Liver (tissue), 9 donors: Measurements from ENCODE around the gene CC2D2A. TPM values are rescaled to one million over a fixed set of nuclear protein-coding genes. Genes with fewer than 3 reads are reported as not detected.

Source experiments
- DNase-seq: peaks from one replicate; pipeline ENCODE4 v3.0.0-alpha.2; 2017; ENCODE audit warnings: low spot score
- H3K27ac ChIP-seq, 2 donors: one replicate each; pipeline ENCODE4 v1.7.0; 2013; ENCODE audit warnings: inconsistent platforms in 2 of 2, low read length in 2 of 2, control low read depth in 1 of 2, low read depth in 1 of 2, mild to moderate bottlenecking in 1 of 2
- H3K27me3 ChIP-seq, 4 donors: one replicate each; pipeline versions ENCODE4 v1.6.1 to v1.7.0; 2013; ENCODE audit warnings: low read length in 3 of 4, inconsistent platforms in 1 of 4, mild to moderate bottlenecking in 1 of 4, moderate library complexity in 1 of 4; ENCODE audit not compliant: control insufficient read depth in 4 of 4, insufficient read depth in 4 of 4
- H3K36me3 ChIP-seq, 4 donors: one replicate each; pipeline versions ENCODE4 v1.6.1 to v1.7.0; 2013; ENCODE audit warnings: low read length in 3 of 4, mild to moderate bottlenecking in 3 of 4, low read depth in 1 of 4, moderate library complexity in 1 of 4; ENCODE audit not compliant: control insufficient read depth in 4 of 4, insufficient read depth in 3 of 4
- H3K4me1 ChIP-seq, 4 donors: one replicate each; pipeline versions ENCODE4 v1.6.1 to v1.7.0; 2013; ENCODE audit warnings: low read length in 3 of 4, mild to moderate bottlenecking in 3 of 4, moderate library complexity in 1 of 4; ENCODE audit not compliant: control insufficient read depth in 4 of 4, insufficient read depth in 4 of 4
- H3K4me3 ChIP-seq, 3 donors: one replicate each; pipeline versions ENCODE4 v1.6.1 to v1.7.0; 2013; ENCODE audit warnings: low read length in 3 of 3, control low read depth in 1 of 3, low read depth in 1 of 3, mild to moderate bottlenecking in 1 of 3
- H3K9ac ChIP-seq, 2 donors: one replicate each; pipeline ENCODE4 v1.7.0; 2013; ENCODE audit warnings: low read length in 2 of 2, mild to moderate bottlenecking in 2 of 2, moderate library complexity in 2 of 2, control low read depth in 1 of 2, low read depth in 1 of 2
- H3K9me3 ChIP-seq, 4 donors: one replicate each; pipeline versions ENCODE4 v1.6.1 to v1.7.0; 2013; ENCODE audit warnings: low read length in 3 of 4; ENCODE audit not compliant: control insufficient read depth in 4 of 4
- ATF3 ChIP-seq: IDR thresholded peaks from 2 replicates; pipeline ENCODE4 v1.6.1; 2016; ENCODE audit warnings: antibody characterized with exemption
- EGR1 ChIP-seq, 2 donors: IDR thresholded peaks; 2 replicates each; pipeline ENCODE4 v1.6.1; 2016 to 2018; ENCODE audit warnings: antibody characterized with exemption in 2 of 2, low read depth in 2 of 2
- FOXA1 ChIP-seq: IDR thresholded peaks from 2 replicates; pipeline ENCODE4 v1.6.1; 2016; ENCODE audit warnings: antibody characterized with exemption
- FOXA2 ChIP-seq: IDR thresholded peaks from 2 replicates; pipeline ENCODE4 v1.6.1; 2016; ENCODE audit warnings: antibody characterized with exemption
- GABPA ChIP-seq, 2 donors: IDR thresholded peaks in 1 of 2; conservative IDR thresholded peaks in 1 of 2; 2 replicates each; pipeline ENCODE4 v1.6.1; 2016; ENCODE audit warnings: antibody characterized with exemption in 2 of 2, mild to moderate bottlenecking in 1 of 2, moderate library complexity in 1 of 2
- HNF4A ChIP-seq, 2 donors: conservative IDR thresholded peaks; 2 replicates each; pipeline ENCODE4 v1.6.1; 2016; ENCODE audit warnings: antibody characterized with exemption in 2 of 2, mild to moderate bottlenecking in 2 of 2
- HNF4G ChIP-seq: IDR thresholded peaks from 2 replicates; pipeline ENCODE4 v1.6.1; 2016; ENCODE audit warnings: antibody characterized with exemption
- JUND ChIP-seq, 2 donors: IDR thresholded peaks; 2 replicates each; pipeline ENCODE4 v1.6.1; 2016; ENCODE audit warnings: antibody characterized with exemption in 2 of 2
- NR2F2 ChIP-seq: IDR thresholded peaks from 2 replicates; pipeline ENCODE4 v1.6.1; 2016; ENCODE audit warnings: antibody characterized with exemption
- RAD21 ChIP-seq, 2 donors: IDR thresholded peaks; 2 replicates each; pipeline ENCODE4 v1.6.1; 2016; ENCODE audit warnings: antibody characterized with exemption in 2 of 2, mild to moderate bottlenecking in 2 of 2
- RXRA ChIP-seq, 2 donors: IDR thresholded peaks; 2 replicates each; pipeline ENCODE4 v1.6.1; 2017 to 2018; ENCODE audit warnings: antibody characterized with exemption in 2 of 2, mild to moderate bottlenecking in 1 of 2
- SP1 ChIP-seq: IDR thresholded peaks from 2 replicates; pipeline ENCODE4 v1.6.1; 2018; ENCODE audit warnings: antibody characterized with exemption, mild to moderate bottlenecking
- YY1 ChIP-seq: IDR thresholded peaks from 2 replicates; pipeline ENCODE4 v1.6.1; 2016; ENCODE audit warnings: antibody characterized with exemption, mild to moderate bottlenecking
- WGBS: extraction: QIAGEN DNeasy Blood & Tissue Kit; methylation state at CpG from one replicate; pipeline ENCODE4 v1.1.7; 2013; 5-methylcytosine and 5-hydroxymethylcytosine counted together
- polyA plus RNA-seq, 2 donors: library from polyadenylated mRNA; stranded (reverse) in 1 of 2; unstranded in 1 of 2; fragments of 200-250 nt in 1 of 2; fragments of >200 nt in 1 of 2; fragmentation: Nextera tagmentation in 1 of 2; extraction: Ambion mirVana in 1 of 2; gene quantifications; one replicate each; pipeline versions ENCODE4 v1.2.1 to v1.2.3, GENCODE V29; 2013 to 2015
- total RNA-seq, 2 donors: library from RNA; depleted of rRNA; stranded (reverse); fragments of >200 nt; gene quantifications; one replicate each; pipeline ENCODE4 v1.2.3, GENCODE V29; 2014
- TF ChIP-seq, protein P1 (sequence below): fragments of 150-350 bp; IDR thresholded peaks from 2 replicates; pipeline ENCODE4 v1.5.1; 2017; ENCODE audit warnings: improper control_type of control experiment, low read depth, low read length; ENCODE audit not compliant: missing input control
- TF ChIP-seq, protein P2 (sequence below): IDR thresholded peaks from 2 replicates; pipeline ENCODE4 v1.6.1; 2016; ENCODE audit warnings: antibody characterized with exemption, mild to moderate bottlenecking
- TF ChIP-seq, protein P3 (sequence below): IDR thresholded peaks from 2 replicates; pipeline ENCODE4 v1.6.1; 2016; ENCODE audit warnings: antibody characterized with exemption
- TF ChIP-seq, protein P4 (sequence below): IDR thresholded peaks from 2 replicates; pipeline ENCODE4 v1.6.1; 2016; ENCODE audit warnings: antibody characterized with exemption
- donor health status: healthy.
- donor health status: healthy.
- donor health status: healthy.
- donor health status: healthy.
- donor health status: healthy.

CC2D2A gene
- total and polyA plus RNA-seq, 4 donors: 2.3 to 3.8 (median 2.9) TPM

DNA sequence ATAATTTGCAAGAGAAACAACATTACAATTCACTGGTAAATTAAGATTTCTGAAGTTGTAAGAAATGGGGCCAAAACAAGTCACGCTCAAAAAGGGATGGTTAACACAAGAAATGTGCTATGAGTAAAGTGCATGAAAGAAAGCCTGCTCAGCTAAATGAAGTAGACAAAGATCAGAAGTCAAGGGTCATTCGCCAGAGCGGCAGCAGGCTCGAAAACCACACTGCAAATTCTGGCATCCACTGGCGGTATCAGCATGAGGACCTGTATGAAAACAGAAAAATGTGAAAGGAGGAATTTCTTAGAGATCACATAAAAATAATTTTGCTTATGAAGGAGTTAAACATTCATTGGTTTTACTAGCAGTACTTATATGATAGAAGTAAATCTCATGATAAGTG is 135.9 kb downstream of the CC2D2A start:
- Histone ChIP-seq H3K27ac (no peak overlapping the region), H3K4me1 (no peaks in the 10 kb centered on the region), H3K9me3 (no peaks in the 10 kb centered on the region), H3K36me3 (peaks cover 0 to 23% (median 14%) of the 10 kb centered on the region in 4 donors), H3K9ac (no peak overlapping the region), H3K27me3 (no peaks in the 10 kb centered on the region), H3K4me3 (no peak overlapping the region)
- DNase-seq: no peak
- WGBS: 77% methylated on average over 5 of the region's 5 CpGs
- TF ChIP-seq FOXA1 (no peak), HNF4A (conservative IDR thresholded peaks at IDR 0.05) (peak in 1 of 2 donors; percentile 37)

DNA sequence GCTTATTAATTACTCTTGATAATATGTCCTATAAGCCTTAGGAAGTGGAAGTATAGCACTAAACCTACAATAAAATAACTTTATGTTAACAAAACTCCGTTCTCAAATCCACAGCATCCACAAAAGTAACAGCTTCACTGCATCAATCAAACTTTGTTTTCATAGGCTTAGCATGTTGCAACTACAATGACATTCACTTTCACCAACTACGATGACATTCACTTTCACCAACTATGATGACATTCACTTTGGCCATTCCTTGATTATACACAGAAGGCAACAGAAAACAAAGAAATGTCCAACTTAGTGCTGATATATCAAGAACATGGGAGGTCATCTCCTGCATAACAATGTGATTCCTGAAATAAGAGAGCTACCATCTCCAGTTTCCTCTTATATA is 141.2 kb downstream of the CC2D2A start:
- TF ChIP-seq NR2F2 (no peak), RXRA (IDR thresholded peaks at IDR 0.05) (no peak), HNF4A (conservative IDR thresholded peaks at IDR 0.05) (no peak), FOXA1 (no peak), GABPA (IDR thresholded peaks at IDR 0.05 in 1 of 2, conservative IDR thresholded peaks at IDR 0.05 in 1 of 2) (no peak), JUND (IDR thresholded peaks at IDR 0.05) (no peak), YY1 (no peak), EGR1 (IDR thresholded peaks at IDR 0.05; ENCODE audit: low read depth in 2 of 2) (no peak), FOXA2 (no peak), HNF4G (no peak), ATF3 (no peak), SP1 (no peak), RAD21 (IDR thresholded peaks at IDR 0.05) (no peak)
- TF ChIP-seq, protein P1, sequence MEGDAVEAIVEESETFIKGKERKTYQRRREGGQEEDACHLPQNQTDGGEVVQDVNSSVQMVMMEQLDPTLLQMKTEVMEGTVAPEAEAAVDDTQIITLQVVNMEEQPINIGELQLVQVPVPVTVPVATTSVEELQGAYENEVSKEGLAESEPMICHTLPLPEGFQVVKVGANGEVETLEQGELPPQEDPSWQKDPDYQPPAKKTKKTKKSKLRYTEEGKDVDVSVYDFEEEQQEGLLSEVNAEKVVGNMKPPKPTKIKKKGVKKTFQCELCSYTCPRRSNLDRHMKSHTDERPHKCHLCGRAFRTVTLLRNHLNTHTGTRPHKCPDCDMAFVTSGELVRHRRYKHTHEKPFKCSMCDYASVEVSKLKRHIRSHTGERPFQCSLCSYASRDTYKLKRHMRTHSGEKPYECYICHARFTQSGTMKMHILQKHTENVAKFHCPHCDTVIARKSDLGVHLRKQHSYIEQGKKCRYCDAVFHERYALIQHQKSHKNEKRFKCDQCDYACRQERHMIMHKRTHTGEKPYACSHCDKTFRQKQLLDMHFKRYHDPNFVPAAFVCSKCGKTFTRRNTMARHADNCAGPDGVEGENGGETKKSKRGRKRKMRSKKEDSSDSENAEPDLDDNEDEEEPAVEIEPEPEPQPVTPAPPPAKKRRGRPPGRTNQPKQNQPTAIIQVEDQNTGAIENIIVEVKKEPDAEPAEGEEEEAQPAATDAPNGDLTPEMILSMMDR: no peak
- TF ChIP-seq, protein P2, sequence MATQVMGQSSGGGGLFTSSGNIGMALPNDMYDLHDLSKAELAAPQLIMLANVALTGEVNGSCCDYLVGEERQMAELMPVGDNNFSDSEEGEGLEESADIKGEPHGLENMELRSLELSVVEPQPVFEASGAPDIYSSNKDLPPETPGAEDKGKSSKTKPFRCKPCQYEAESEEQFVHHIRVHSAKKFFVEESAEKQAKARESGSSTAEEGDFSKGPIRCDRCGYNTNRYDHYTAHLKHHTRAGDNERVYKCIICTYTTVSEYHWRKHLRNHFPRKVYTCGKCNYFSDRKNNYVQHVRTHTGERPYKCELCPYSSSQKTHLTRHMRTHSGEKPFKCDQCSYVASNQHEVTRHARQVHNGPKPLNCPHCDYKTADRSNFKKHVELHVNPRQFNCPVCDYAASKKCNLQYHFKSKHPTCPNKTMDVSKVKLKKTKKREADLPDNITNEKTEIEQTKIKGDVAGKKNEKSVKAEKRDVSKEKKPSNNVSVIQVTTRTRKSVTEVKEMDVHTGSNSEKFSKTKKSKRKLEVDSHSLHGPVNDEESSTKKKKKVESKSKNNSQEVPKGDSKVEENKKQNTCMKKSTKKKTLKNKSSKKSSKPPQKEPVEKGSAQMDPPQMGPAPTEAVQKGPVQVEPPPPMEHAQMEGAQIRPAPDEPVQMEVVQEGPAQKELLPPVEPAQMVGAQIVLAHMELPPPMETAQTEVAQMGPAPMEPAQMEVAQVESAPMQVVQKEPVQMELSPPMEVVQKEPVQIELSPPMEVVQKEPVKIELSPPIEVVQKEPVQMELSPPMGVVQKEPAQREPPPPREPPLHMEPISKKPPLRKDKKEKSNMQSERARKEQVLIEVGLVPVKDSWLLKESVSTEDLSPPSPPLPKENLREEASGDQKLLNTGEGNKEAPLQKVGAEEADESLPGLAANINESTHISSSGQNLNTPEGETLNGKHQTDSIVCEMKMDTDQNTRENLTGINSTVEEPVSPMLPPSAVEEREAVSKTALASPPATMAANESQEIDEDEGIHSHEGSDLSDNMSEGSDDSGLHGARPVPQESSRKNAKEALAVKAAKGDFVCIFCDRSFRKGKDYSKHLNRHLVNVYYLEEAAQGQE: no peak
- TF ChIP-seq, protein P3, sequence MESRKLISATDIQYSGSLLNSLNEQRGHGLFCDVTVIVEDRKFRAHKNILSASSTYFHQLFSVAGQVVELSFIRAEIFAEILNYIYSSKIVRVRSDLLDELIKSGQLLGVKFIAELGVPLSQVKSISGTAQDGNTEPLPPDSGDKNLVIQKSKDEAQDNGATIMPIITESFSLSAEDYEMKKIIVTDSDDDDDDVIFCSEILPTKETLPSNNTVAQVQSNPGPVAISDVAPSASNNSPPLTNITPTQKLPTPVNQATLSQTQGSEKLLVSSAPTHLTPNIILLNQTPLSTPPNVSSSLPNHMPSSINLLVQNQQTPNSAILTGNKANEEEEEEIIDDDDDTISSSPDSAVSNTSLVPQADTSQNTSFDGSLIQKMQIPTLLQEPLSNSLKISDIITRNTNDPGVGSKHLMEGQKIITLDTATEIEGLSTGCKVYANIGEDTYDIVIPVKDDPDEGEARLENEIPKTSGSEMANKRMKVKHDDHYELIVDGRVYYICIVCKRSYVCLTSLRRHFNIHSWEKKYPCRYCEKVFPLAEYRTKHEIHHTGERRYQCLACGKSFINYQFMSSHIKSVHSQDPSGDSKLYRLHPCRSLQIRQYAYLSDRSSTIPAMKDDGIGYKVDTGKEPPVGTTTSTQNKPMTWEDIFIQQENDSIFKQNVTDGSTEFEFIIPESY: no peak
- TF ChIP-seq, protein P4, sequence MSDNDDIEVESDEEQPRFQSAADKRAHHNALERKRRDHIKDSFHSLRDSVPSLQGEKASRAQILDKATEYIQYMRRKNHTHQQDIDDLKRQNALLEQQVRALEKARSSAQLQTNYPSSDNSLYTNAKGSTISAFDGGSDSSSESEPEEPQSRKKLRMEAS: no peak
- no peak overlapping the region for H3K27ac ChIP-seq
- no peaks in the 10 kb centered on the region for H3K9me3 ChIP-seq

More for the DNA sequence above, 141.2 kb downstream of the CC2D2A start:
- Histone ChIP-seq H3K36me3 (peaks cover 2 to 9% (median 4%) of the 10 kb centered on the region in 4 donors), H3K27me3 (no peaks in the 10 kb centered on the region), H3K9ac (no peak overlapping the region), H3K4me3 (no peak overlapping the region), H3K4me1 (no peaks in the 10 kb centered on the region)
- no peak for DNase-seq
- WGBS: 75% methylated on average over 2 of the region's 2 CpGs
